ENCODE results near the gene FLRT1. TPM values are rescaled to one million over a fixed set of nuclear protein-coding genes. Genes with fewer than 3 reads are reported as not detected.

The FLRT1 gene
- total and polyA plus RNA-seq, 7 experiments from 2014 or later = 0.05 to 0.12 TPM; not detected in 5

DNA sequence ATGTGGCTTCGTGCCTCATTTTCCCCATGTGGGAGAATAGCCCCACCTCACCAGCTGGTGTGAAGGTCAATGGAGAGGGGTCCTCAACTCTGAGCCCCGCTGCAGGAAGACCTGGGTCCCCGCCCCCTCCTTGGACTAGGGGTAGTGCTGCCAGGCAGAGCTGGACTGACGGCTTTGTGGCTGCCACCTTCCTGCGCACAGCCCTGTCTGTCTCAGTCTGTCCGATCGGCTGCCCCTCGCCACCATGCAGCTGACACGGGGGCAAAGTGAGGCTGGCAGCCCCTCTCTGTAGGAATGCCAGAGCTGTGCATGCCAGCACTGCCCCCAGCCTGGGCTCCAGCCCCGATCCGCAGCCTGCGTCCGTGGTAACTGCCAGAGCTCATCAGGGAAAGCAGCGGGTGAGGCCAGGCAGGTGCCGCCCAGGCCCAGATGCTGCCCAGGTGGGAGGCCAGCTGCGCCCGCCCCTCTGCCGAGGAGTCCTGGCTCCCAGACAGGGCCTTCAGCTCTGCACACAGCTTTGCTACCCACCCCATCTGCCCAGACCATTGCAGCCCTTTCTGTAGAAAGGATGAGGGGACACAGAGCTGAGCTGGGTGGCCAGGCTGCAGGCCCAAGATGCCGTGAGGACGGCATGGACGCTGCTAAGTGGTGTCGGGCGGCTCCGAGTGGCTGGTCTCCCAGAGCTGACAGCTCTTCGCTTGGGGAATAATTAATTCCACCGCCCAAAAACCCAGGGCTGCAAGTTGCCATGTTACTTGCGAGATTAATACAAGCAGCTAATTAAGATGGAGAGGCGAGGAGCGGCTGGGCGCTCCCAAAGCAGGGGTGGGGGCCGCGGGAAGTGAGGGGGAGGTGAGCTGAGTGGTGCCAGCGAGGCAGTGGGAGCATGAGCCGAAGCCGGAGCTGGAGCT, 19.5 kb upstream of the FLRT1 start:
- Mint-ChIP-seq H3K4me3 (no peak overlapping the region), H3K27me3 (no peaks in the 10 kb centered on the region), H3K9me3 (peaks cover 0 to 5% (median 0%) of the 10 kb centered on the region in 11 donors), H3K4me1 (peaks cover 0 to 3% (median 0%) of the 10 kb centered on the region in 7 donors), H3K36me3 (peaks cover 0 to under 1% (median 0%) of the 10 kb centered on the region in 5 donors), H3K27ac (no peak overlapping the region)
- Histone ChIP-seq H3K36me3 (ENCODE audit: control insufficient read depth in 2 of 3, insufficient read depth in 3 of 3, low read length in 3 of 3) (no peaks in the 10 kb centered on the region), H3K27me3 (ENCODE audit: control insufficient read depth in 2 of 2, insufficient read depth in 2 of 2, low read length in 2 of 2) (no peaks in the 10 kb centered on the region), H3K4me1 (ENCODE audit: control insufficient read depth in 2 of 2, insufficient read depth in 2 of 2, low read length in 2 of 2) (no peaks in the 10 kb centered on the region), H3K4me3 (ENCODE audit: low read length) (no peak overlapping the region), H3K27ac (ENCODE audit: low read depth, low read length) (no peak overlapping the region), H3K9me3 (ENCODE audit: control insufficient read depth in 2 of 3, low read length in 3 of 3) (no peaks in the 10 kb centered on the region)
- no peak for DNase-seq
- ATAC-seq = no peak
- intact Hi-C loops (cut with micrococcal nuclease) = no loop called here
- POLR2A ChIA-PET = no interaction called here
- CTCF ChIA-PET = no interaction called here

DNA sequence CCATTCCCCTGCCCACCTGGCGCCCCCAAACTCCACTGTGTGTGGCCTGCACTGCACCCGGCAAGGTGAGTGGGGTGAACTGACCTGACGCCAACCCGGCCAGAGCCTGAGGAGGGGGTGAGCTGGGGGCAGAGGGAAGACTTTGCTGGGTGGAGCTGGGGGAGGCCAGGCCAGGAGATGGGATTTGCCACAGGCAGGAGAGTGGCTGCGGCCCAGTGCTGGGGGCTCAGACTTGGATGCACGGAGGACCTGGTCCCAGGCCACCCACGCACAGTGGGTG, 17.8 kb upstream of the FLRT1 start:
- Mint-ChIP-seq H3K4me1 (peaks cover 0 to 5% (median 0%) of the 10 kb centered on the region in 7 donors), H3K9me3 (no peaks in the 10 kb centered on the region), H3K4me3 (no peak overlapping the region), H3K27ac (no peak overlapping the region), H3K36me3 (no peaks in the 10 kb centered on the region), H3K27me3 (no peaks in the 10 kb centered on the region)
- H3K9me3 ChIP-seq (ENCODE audit: control insufficient read depth in 2 of 3, low read length in 3 of 3) = no peaks in the 10 kb centered on the region
- ATAC-seq (no peak), DNase-seq (no peak)
- H3K27ac ChIP-seq (ENCODE audit: low read depth, low read length) = no peak overlapping the region
- no peaks in the 10 kb centered on the region for H3K27me3 ChIP-seq (ENCODE audit: control insufficient read depth in 2 of 2, insufficient read depth in 2 of 2, low read length in 2 of 2)
- no peaks in the 10 kb centered on the region for H3K36me3 ChIP-seq (ENCODE audit: control insufficient read depth in 2 of 3, insufficient read depth in 3 of 3, low read length in 3 of 3)
- CTCF ChIA-PET = interaction anchor here (0.5 to 0.6 kb wide), 2 partner anchors 31 to 230 kb away, joined by 3 read pairs; no protein-coding TSS in a partner anchor
- intact Hi-C loops (cut with micrococcal nuclease) = no loop called here
- POLR2A ChIA-PET = no interaction called here
- no peaks in the 10 kb centered on the region for H3K4me1 ChIP-seq (ENCODE audit: control insufficient read depth in 2 of 2, insufficient read depth in 2 of 2, low read length in 2 of 2)
- H3K4me3 ChIP-seq (ENCODE audit: low read length) = no peak overlapping the region

DNA sequence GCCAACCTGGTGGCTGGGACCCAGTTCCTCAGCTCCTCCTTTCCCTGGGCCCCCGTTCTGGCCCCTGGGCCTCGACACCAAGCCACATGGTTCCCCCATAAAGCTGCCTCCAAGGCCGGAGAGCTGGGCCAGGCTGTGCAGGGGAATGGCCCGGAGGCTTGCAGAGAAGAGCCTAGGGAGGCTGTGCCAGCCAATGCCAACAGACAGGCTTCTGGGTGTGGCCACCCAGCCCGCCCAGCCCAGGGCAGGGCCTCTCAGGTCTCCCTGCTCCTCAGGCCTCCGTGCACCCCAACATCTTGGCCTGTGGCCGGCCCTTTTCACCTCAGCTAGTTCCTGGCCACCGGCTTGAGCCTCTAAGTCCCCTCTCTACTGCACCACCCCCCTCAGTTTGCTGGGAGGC, 17.4 kb upstream of the FLRT1 start:
- no peaks in the 10 kb centered on the region for H3K27me3 Mint-ChIP-seq
- ChIA-PET POLR2A (no interaction called here), CTCF (interaction anchor here (0.5 to 0.6 kb wide), 2 partner anchors 31 to 231 kb away, joined by 3 read pairs; no protein-coding TSS in a partner anchor)
- peaks cover 0 to 5% (median 0%) of the 10 kb centered on the region in 7 donors for H3K4me1 Mint-ChIP-seq
- H3K36me3 Mint-ChIP-seq = no peaks in the 10 kb centered on the region
- no peak overlapping the region for H3K4me3 ChIP-seq (ENCODE audit: low read length)
- H3K9me3 Mint-ChIP-seq = no peaks in the 10 kb centered on the region
- DNase-seq (no peak), ATAC-seq (no peak)
- no peaks in the 10 kb centered on the region for H3K27me3 ChIP-seq (ENCODE audit: control insufficient read depth in 2 of 2, insufficient read depth in 2 of 2, low read length in 2 of 2)
- no peaks in the 10 kb centered on the region for H3K36me3 ChIP-seq (ENCODE audit: control insufficient read depth in 2 of 3, insufficient read depth in 3 of 3, low read length in 3 of 3)
- H3K27ac ChIP-seq (ENCODE audit: low read depth, low read length) = no peak overlapping the region
- H3K9me3 ChIP-seq (ENCODE audit: control insufficient read depth in 2 of 3, low read length in 3 of 3) = no peaks in the 10 kb centered on the region
- H3K4me1 ChIP-seq (ENCODE audit: control insufficient read depth in 2 of 2, insufficient read depth in 2 of 2, low read length in 2 of 2) = no peaks in the 10 kb centered on the region
- no peak overlapping the region for H3K27ac Mint-ChIP-seq
- no peak overlapping the region for H3K4me3 Mint-ChIP-seq
- intact Hi-C loops (cut with micrococcal nuclease) = no loop called here

DNA sequence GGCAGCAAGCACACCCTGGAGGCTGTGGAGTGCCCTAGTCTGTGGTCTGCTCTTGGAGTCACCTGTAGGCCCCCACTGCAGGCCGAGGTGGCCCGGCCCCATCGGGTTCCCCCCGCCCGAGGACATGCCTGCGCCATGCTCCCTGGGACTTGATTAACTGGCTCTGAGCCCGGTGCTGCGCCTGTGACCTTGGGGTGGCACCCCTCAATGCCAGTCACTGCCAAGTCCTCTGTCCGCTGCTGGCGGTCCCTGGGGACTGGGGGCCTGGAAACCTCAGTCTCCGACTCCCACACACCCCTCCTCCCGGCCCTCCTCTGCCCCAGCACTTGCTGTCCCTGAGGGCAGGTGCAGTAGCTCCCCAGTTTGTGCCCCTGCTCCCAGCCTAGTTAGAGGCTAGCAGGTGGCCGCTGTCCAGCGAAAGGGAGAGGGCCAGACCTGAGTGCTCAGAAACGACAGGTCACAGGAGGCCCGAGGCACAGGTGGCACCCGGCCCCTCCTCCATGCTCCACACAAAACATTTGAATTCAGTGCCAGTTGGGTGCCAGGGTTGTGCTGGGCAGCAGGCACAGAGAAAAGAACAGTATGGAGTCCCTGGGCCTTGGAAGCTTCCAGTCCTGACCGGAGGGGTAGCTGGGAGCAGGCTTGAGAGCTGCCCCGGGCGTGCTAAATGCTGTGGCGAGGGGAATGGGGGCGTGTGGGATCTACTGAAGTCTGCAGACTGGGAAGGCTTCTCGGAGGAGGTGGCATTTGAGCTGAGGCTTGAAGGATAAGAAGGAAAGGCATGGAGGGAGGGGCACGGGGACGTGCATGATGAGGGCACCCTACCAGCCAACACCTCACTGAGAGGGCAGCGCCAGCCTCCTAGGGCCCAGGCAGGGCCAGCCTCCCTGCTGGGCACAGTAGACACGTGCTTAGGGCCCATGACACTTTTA, 16.4 kb upstream of the FLRT1 start:
- Histone ChIP-seq H3K27me3 (ENCODE audit: control insufficient read depth in 2 of 2, insufficient read depth in 2 of 2, low read length in 2 of 2) (no peaks in the 10 kb centered on the region), H3K4me1 (ENCODE audit: control insufficient read depth in 2 of 2, insufficient read depth in 2 of 2, low read length in 2 of 2) (no peaks in the 10 kb centered on the region), H3K27ac (ENCODE audit: low read depth, low read length) (no peak overlapping the region), H3K36me3 (ENCODE audit: control insufficient read depth in 2 of 3, insufficient read depth in 3 of 3, low read length in 3 of 3) (no peaks in the 10 kb centered on the region), H3K4me3 (ENCODE audit: low read length) (no peak overlapping the region), H3K9me3 (ENCODE audit: control insufficient read depth in 2 of 3, low read length in 3 of 3) (no peaks in the 10 kb centered on the region)
- intact Hi-C loops (cut with micrococcal nuclease) = no loop called here
- no peaks in the 10 kb centered on the region for H3K9me3 Mint-ChIP-seq
- CTCF ChIA-PET = no interaction called here
- H3K27ac Mint-ChIP-seq = no peak overlapping the region
- H3K4me1 Mint-ChIP-seq = peaks cover 0 to 5% (median 0%) of the 10 kb centered on the region in 7 donors
- H3K36me3 Mint-ChIP-seq = no peaks in the 10 kb centered on the region
- no peaks in the 10 kb centered on the region for H3K27me3 Mint-ChIP-seq
- POLR2A ChIA-PET = no interaction called here
- no peak for DNase-seq
- no peak for ATAC-seq
- no peak overlapping the region for H3K4me3 Mint-ChIP-seq

DNA sequence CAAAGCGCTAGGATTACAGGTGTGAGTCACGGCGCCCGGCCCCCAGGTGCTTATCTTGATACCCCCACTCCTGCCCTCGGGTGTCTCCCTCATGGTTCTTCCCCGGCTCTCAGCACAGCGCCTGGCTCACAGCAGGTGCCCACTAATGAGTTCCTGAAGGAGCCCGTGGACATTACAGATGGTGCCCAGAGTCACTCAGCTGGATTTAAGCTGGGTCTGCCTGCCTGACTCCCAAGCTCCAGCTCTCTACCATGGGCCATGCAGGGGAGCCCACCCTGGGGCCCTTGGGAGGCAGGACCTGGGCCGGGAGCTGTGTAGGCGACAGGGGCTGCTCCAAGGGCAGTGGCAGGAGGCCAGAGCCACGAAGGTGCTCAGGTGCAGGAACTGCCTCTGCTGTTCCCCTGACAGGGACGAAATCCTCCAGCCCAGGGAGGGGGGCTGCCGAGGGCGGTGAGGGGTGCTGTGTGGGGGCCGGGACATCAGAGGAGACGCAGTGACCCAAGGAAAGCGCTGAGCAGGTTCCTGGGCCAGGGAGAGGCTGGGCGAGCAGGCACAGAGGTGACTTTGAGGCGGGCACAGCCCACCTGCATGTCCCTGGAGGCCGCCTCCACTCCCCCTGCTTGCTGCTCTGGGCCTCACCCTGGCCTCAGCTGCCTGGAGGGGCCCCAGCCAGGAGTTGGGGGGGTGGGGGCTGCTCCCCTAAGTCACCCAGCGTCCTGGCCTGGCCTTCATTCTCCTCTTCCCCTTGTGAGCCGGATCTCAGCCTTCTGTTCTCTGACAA, 14.6 kb upstream of the FLRT1 start:
- Mint-ChIP-seq H3K27me3 (no peaks in the 10 kb centered on the region), H3K27ac (no peak overlapping the region), H3K4me1 (peaks cover 0 to 5% (median 0%) of the 10 kb centered on the region in 7 donors), H3K36me3 (no peaks in the 10 kb centered on the region), H3K9me3 (no peaks in the 10 kb centered on the region), H3K4me3 (no peak overlapping the region)
- intact Hi-C loops (cut with micrococcal nuclease) = no loop called here
- no peaks in the 10 kb centered on the region for H3K27me3 ChIP-seq (ENCODE audit: control insufficient read depth in 2 of 2, insufficient read depth in 2 of 2, low read length in 2 of 2)
- no peaks in the 10 kb centered on the region for H3K4me1 ChIP-seq (ENCODE audit: control insufficient read depth in 2 of 2, insufficient read depth in 2 of 2, low read length in 2 of 2)
- no peak overlapping the region for H3K27ac ChIP-seq (ENCODE audit: low read depth, low read length)
- DNase-seq = no peak
- ATAC-seq = no peak
- no peak overlapping the region for H3K4me3 ChIP-seq (ENCODE audit: low read length)
- no peaks in the 10 kb centered on the region for H3K9me3 ChIP-seq (ENCODE audit: control insufficient read depth in 2 of 3, low read length in 3 of 3)
- POLR2A ChIA-PET = no interaction called here
- H3K36me3 ChIP-seq (ENCODE audit: control insufficient read depth in 2 of 3, insufficient read depth in 3 of 3, low read length in 3 of 3) = no peaks in the 10 kb centered on the region
- CTCF ChIA-PET = no interaction called here

DNA sequence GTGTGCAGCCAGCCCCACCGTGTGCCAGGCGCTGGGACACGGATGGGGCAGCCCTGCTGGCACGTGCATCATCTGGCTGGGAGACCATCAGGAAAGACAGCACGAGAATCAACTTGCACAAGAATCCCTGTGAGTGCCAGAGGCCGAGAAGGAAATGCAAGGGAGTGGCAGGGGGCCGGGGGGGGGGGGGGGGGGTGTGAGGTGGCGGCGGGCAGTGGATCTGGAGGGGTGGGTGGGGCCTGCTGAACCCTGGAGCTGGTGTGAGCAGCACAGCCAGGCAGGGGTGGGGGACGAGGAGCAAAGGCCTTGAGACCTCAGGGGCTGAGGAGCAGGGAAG, 14.0 kb upstream of the FLRT1 start:
- no peaks in the 10 kb centered on the region for H3K9me3 ChIP-seq (ENCODE audit: control insufficient read depth in 2 of 3, low read length in 3 of 3)
- no peak for ATAC-seq
- H3K4me3 ChIP-seq (ENCODE audit: low read length) = no peak overlapping the region
- H3K27ac Mint-ChIP-seq = no peak overlapping the region
- peaks cover 0 to 5% (median 0%) of the 10 kb centered on the region in 7 donors for H3K4me1 Mint-ChIP-seq
- no peak for DNase-seq
- no peak overlapping the region for H3K4me3 Mint-ChIP-seq
- intact Hi-C loops (cut with micrococcal nuclease) = no loop called here
- no peak overlapping the region for H3K27ac ChIP-seq (ENCODE audit: low read depth, low read length)
- no peaks in the 10 kb centered on the region for H3K27me3 ChIP-seq (ENCODE audit: control insufficient read depth in 2 of 2, insufficient read depth in 2 of 2, low read length in 2 of 2)
- ChIA-PET POLR2A (no interaction called here), CTCF (no interaction called here)
- H3K27me3 Mint-ChIP-seq = peaks cover 0 to 3% (median 0%) of the 10 kb centered on the region in 5 donors
- H3K36me3 Mint-ChIP-seq = no peaks in the 10 kb centered on the region
- no peaks in the 10 kb centered on the region for H3K4me1 ChIP-seq (ENCODE audit: control insufficient read depth in 2 of 2, insufficient read depth in 2 of 2, low read length in 2 of 2)
- no peaks in the 10 kb centered on the region for H3K9me3 Mint-ChIP-seq
- no peaks in the 10 kb centered on the region for H3K36me3 ChIP-seq (ENCODE audit: control insufficient read depth in 2 of 3, insufficient read depth in 3 of 3, low read length in 3 of 3)

All from naive thymus-derived CD4-positive, alpha-beta T cell (primary cell).